Spleen (tissue), 11 donors: Measurements from ENCODE around the gene TDRD7. TPM values are rescaled to one million over a fixed set of nuclear protein-coding genes. Genes with fewer than 3 reads are reported as not detected.

Experiments
- DNase-seq: peaks from one replicate; pipeline ENCODE4 v3.0.0-alpha.2; 2020
- H3K27ac ChIP-seq, 8 donors: fragments of 200-600 bp; sonication (generic) in 7 of 8; 1 replicate in 4 of 8; 2 replicates in 4 of 8; pipeline versions ENCODE4 v1.5.0 to v1.8.0; 2016 to 2021; ENCODE audit warnings: inconsistent platforms in 4 of 8, mild to moderate bottlenecking in 4 of 8, moderate library complexity in 1 of 8
- H3K27me3 ChIP-seq, 7 donors: fragments of 200-600 bp; sonication (generic) in 6 of 7; replicated peaks in 1 of 7; 1 replicate in 4 of 7; 2 replicates in 3 of 7; pipeline versions ENCODE4 v1.5.0 to v1.8.0; 2016 to 2021; ENCODE audit warnings: inconsistent platforms in 3 of 7, mild to moderate bottlenecking in 1 of 7
- H3K36me3 ChIP-seq, 6 donors: fragments of 200-600 bp; sonication (generic) in 5 of 6; 1 replicate in 4 of 6; 2 replicates in 2 of 6; pipeline versions ENCODE4 v1.5.0 to v1.8.0; 2016 to 2021; ENCODE audit warnings: inconsistent platforms in 2 of 6
- H3K4me1 ChIP-seq, 6 donors: fragments of 200-600 bp; sonication (generic) in 5 of 6; 1 replicate in 3 of 6; 2 replicates in 3 of 6; pipeline versions ENCODE4 v1.5.0 to v1.8.0; 2016 to 2021; ENCODE audit warnings: inconsistent platforms in 3 of 6
- H3K4me3 ChIP-seq, 8 donors: fragments of 200-600 bp; sonication (generic) in 7 of 8; 1 replicate in 4 of 8; 2 replicates in 4 of 8; pipeline versions ENCODE4 v1.5.0 to v1.8.0; 2016 to 2021; ENCODE audit warnings: inconsistent platforms in 4 of 8, mild to moderate bottlenecking in 4 of 8, moderate library complexity in 2 of 8
- H3K9me3 ChIP-seq, 8 donors: fragments of 200-600 bp; sonication (generic) in 7 of 8; 1 replicate in 4 of 8; 2 replicates in 4 of 8; pipeline versions ENCODE4 v1.5.0 to v1.8.0; 2016 to 2021; ENCODE audit warnings: inconsistent platforms in 4 of 8
- CTCF ChIP-seq, 11 experiments: fragments of 200-600 bp in 7 of 11; fragments of 450-650 bp in 4 of 11; sonication (generic) in 4 of 11; IDR thresholded peaks in 8 of 11; conservative IDR thresholded peaks in 3 of 11; 1 replicate in 7 of 11; 2 replicates in 4 of 11; pipeline versions ENCODE4 v1.4.0 to v1.8.0; 2016 to 2021; ENCODE audit warnings: antibody characterized with exemption in 11 of 11, inconsistent platforms in 4 of 11, mild to moderate bottlenecking in 1 of 11
- POLR2A ChIP-seq, 3 donors: fragments of 450-650 bp; IDR thresholded peaks; one replicate each; pipeline ENCODE4 v1.5.1; 2017; ENCODE audit warnings: antibody characterized with exemption in 3 of 3, mild to moderate bottlenecking in 1 of 3
- POLR2AphosphoS5 ChIP-seq, 3 donors: sonication (generic); formaldehyde crosslinking; IDR thresholded peaks; one replicate each; pipeline ENCODE4 v1.5.1; 2017; ENCODE audit warnings: antibody characterized with exemption in 3 of 3
- WGBS, 5 donors: extraction: QIAGEN DNeasy Blood & Tissue Kit in 3 of 5; methylation state at CpG; one replicate each; pipeline versions ENCODE4 v1.1.5 to v1.1.7; 2013 to 2018; 5-methylcytosine and 5-hydroxymethylcytosine counted together
- intact Hi-C: fragments of 100-400 bp; cut with DNase I; formaldehyde crosslinking; loops from one replicate; pipeline ENCODE4 v1.15.0; 2023; ENCODE audit warnings: low total_unique reads
- polyA plus RNA-seq, 3 donors: library from polyadenylated mRNA; stranded (reverse); fragments of 200-250 nt; gene quantifications; one replicate each; pipeline ENCODE4 v1.2.1, GENCODE V29; 2013
- total RNA-seq, 7 donors: library from RNA; depleted of rRNA in 3 of 7; stranded (reverse); fragments of >200 nt in 3 of 7; fragmentation: NEBNext Ultra II Directional in 4 of 7; extraction: Animal tissue kit (Norgen Biotek cat#: 25700) in 4 of 7; gene quantifications; one replicate each; pipeline versions ENCODE4 v1.1.0 to v1.2.1, GENCODE V29; 2016 to 2021
- donor health status: healthy with polysubstance abuse.
- donor health status: DM: no; HTN: no; CAD: no; lungs with moderate emphysema.
- donor health status: DM: no; HTN: no; CAD: no.
- donor health status: Bipolar disorder and iron deficiency.
- donor health status: healthy.
- donor health status: DM: no; HTN: no; CAD: no.
- donor health status: DM: yes; HTN: yes; CAD: no.

Gene TDRD7
- total and polyA plus RNA-seq, 10 donors: 6.4 to 18.7 (median 15.3) TPM

DNA sequence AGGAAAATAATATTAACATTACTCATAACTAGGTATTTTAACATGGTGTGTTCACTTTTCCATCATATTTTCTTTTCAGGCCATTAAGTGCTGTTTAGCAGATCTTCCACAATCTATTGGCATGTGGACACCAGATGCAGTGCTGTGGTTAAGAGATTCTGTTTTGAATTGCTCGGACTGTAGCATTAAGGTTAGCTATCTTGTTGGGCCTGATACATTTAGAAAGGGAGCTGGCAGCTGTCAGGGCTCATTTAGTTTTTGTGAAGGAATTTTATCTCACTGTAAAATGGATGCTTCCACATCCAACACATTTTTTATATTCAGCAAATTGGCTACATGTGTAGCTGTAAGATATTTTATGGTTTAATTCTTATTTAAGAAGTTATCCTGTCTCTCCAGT lies 68.9 kb downstream of the TDRD7 start:
- H3K27ac ChIP-seq: no peak overlapping the region
- peaks cover 0 to 12% (median 7%) of the 10 kb centered on the region in 8 donors for H3K9me3 ChIP-seq
- no peaks in the 10 kb centered on the region for H3K4me1 ChIP-seq
- no peak for DNase-seq
- no peaks in the 10 kb centered on the region for H3K27me3 ChIP-seq
- WGBS, 5 donors: 93 to 98% (median 95%) methylated on average over 1 of the region's 1 CpG
- intact Hi-C loops: no loop called here
- TF ChIP-seq CTCF (IDR thresholded peaks at IDR 0.05 in 8 of 11, conservative IDR thresholded peaks at IDR 0.05 in 3 of 11) (no peak), POLR2AphosphoS5 (IDR thresholded peaks at IDR 0.05) (no peak), POLR2A (IDR thresholded peaks at IDR 0.05) (no peak)
- H3K4me3 ChIP-seq: no peak overlapping the region
- peaks cover 0 to 100% (median 35%) of the 10 kb centered on the region in 6 donors for H3K36me3 ChIP-seq

DNA sequence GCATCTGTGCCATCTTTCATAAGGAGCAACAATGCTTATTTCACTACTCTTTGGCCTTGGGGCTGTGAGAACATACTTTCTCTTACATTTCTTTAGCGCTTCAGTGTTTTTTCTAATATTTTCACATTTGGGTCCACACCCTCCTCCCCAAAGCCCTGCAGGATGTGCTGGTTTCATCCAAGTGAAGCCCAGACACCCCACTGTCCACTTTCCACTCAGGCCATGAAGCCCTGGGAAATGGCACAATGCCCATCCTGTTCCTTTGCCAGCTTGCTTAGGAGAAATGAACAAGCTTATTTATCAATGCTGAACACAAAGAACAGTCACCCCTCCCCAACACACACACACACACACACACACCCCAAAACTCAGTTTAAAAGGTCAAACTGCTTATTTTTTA lies 72.2 kb downstream of the TDRD7 start:
- no peaks in the 10 kb centered on the region for H3K27me3 ChIP-seq
- H3K36me3 ChIP-seq: peaks cover 0 to 100% (median 49%) of the 10 kb centered on the region in 6 donors
- 92 to 97% (median 95%) methylated on average over 1 of the region's 1 CpG for WGBS, 5 donors
- intact Hi-C loops: no loop called here
- H3K27ac ChIP-seq: no peak overlapping the region
- no peak overlapping the region for H3K4me3 ChIP-seq
- H3K9me3 ChIP-seq: peaks cover 0 to 27% (median 20%) of the 10 kb centered on the region in 8 donors
- H3K4me1 ChIP-seq: no peaks in the 10 kb centered on the region
- no peak for TF ChIP-seq CTCF (IDR thresholded peaks at IDR 0.05 in 8 of 11, conservative IDR thresholded peaks at IDR 0.05 in 3 of 11)
- no peak for TF ChIP-seq POLR2A (IDR thresholded peaks at IDR 0.05)
- TF ChIP-seq POLR2AphosphoS5 (IDR thresholded peaks at IDR 0.05): no peak
- DNase-seq: no peak

GRCh38 chr9:97487107-97487506 lies 75.2 kb downstream of the TDRD7 start:
- TF ChIP-seq POLR2A (IDR thresholded peaks at IDR 0.05) (no peak), POLR2AphosphoS5 (IDR thresholded peaks at IDR 0.05) (no peak), CTCF (IDR thresholded peaks at IDR 0.05 in 8 of 11, conservative IDR thresholded peaks at IDR 0.05 in 3 of 11) (no peak)
- H3K4me1 ChIP-seq: no peaks in the 10 kb centered on the region
- no peak overlapping the region for H3K27ac ChIP-seq
- 82 to 91% (median 88%) methylated on average over 2 of the region's 2 CpGs for WGBS, 5 donors
- DNase-seq: no peak
- no peak overlapping the region for H3K4me3 ChIP-seq
- intact Hi-C loops: no loop called here
- H3K9me3 ChIP-seq: peaks cover 0 to 21% (median 15%) of the 10 kb centered on the region in 8 donors
- peaks cover 0 to 99% (median 42%) of the 10 kb centered on the region in 6 donors for H3K36me3 ChIP-seq
- H3K27me3 ChIP-seq: no peaks in the 10 kb centered on the region

DNA sequence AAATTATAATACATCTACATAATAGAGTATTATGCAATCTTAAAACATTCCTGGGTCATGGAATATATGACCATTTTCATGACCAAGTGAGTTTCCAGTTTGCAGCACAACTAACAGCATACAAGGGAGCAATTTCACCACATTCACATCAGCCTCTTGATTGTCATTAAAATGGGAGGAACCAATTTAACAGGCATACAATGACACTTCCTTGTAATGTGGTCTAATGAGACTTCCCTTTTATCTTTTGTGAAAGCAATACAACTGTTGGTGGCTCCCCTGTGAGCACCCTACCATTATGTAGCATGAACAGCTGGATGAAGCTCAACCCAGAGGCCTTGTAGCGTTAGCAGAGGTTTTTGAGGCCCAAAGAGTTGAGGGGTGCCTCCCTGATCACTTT lies 76.0 kb downstream of the TDRD7 start:
- Histone ChIP-seq H3K36me3 (peaks cover 0 to 99% (median 36%) of the 10 kb centered on the region in 6 donors), H3K27ac (no peak overlapping the region), H3K9me3 (peaks cover 0 to 17% (median 11%) of the 10 kb centered on the region in 8 donors), H3K27me3 (no peaks in the 10 kb centered on the region), H3K4me1 (no peaks in the 10 kb centered on the region), H3K4me3 (no peak overlapping the region)
- WGBS, 5 donors: 88 to 100% (median 97%) methylated on average over 1 of the region's 1 CpG
- intact Hi-C loops: no loop called here
- TF ChIP-seq CTCF (IDR thresholded peaks at IDR 0.05 in 8 of 11, conservative IDR thresholded peaks at IDR 0.05 in 3 of 11) (no peak), POLR2A (IDR thresholded peaks at IDR 0.05) (no peak), POLR2AphosphoS5 (IDR thresholded peaks at IDR 0.05) (no peak)
- DNase-seq: no peak
